ENCODE results near the gene MAML1.

Gene MAML1

DNA sequence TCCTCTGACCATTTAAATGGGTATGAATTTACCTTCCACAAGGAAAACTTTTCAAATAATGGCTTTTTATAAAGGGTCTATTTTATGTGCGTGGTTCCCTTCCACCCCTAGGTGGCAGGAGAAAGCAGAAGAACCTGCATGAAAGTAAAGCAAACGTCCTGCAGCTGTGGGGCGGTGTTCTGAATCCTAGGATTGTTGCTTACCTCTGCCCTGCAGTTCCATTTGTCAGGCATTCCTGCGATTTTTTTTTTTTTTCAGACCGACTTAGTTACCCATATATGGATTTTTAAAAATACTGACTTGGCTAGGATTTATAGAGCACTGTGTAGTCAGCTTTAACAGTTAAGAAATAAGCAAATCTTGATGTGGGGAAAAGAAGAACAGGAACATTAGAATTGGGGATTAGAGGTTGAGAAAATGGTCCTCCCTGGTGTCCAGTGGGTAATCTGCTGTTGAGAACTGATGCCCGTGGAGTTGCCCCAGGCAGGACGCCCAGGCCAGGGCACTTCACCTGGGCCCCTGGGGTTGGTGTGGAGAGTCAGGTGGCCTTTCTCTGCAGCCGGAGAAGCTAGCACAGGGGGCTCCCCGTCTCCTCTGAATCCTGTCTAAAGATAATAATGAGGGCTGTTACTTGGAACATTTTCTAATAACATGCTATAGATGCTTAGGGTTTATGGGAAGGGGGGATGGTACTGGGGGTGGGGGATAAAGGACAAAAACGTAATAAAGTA is 30.8 kb downstream of the MAML1 start:
- Histone ChIP-seq H3K9me3 (no peaks in the 10 kb centered on the region), H3K27me3 (no peaks in the 10 kb centered on the region), H3K4me3 (ENCODE audit: low read depth, low read length) (no peak overlapping the region), H3K4me1 (peaks cover 30% of the 10 kb centered on the region), H3K36me3 (peaks cover 26% of the 10 kb centered on the region)
- DNase-seq, result peak; percentile 69
- TF ChIP-seq, protein P1, sequence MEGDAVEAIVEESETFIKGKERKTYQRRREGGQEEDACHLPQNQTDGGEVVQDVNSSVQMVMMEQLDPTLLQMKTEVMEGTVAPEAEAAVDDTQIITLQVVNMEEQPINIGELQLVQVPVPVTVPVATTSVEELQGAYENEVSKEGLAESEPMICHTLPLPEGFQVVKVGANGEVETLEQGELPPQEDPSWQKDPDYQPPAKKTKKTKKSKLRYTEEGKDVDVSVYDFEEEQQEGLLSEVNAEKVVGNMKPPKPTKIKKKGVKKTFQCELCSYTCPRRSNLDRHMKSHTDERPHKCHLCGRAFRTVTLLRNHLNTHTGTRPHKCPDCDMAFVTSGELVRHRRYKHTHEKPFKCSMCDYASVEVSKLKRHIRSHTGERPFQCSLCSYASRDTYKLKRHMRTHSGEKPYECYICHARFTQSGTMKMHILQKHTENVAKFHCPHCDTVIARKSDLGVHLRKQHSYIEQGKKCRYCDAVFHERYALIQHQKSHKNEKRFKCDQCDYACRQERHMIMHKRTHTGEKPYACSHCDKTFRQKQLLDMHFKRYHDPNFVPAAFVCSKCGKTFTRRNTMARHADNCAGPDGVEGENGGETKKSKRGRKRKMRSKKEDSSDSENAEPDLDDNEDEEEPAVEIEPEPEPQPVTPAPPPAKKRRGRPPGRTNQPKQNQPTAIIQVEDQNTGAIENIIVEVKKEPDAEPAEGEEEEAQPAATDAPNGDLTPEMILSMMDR (IDR thresholded peaks at IDR 0.05; ENCODE audit: low read depth, low read length), result peak; percentile 90

DNA sequence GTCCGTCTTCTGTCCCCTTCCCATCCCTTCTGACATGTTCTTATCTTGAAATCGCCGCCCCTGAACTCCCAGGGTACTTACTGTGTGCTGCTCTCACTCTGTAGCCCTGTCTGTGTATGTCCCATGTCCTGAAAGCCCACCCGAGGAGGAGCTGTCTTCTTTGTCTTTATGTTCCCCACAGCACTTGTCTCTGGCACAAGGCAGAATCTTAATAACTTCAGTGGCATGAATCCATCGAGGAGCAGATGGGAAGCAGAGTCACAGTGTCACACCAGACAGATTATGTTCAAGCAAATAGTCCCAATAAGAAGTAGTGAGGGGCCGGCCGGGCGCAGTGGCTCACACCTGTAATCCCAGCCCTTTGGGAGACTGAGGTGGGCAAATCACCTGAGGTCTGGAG is 31.4 kb downstream of the MAML1 start:
- H3K4me1 ChIP-seq, result peaks cover 30% of the 10 kb centered on the region
- H3K36me3 ChIP-seq, result peaks cover 29% of the 10 kb centered on the region

DNA sequence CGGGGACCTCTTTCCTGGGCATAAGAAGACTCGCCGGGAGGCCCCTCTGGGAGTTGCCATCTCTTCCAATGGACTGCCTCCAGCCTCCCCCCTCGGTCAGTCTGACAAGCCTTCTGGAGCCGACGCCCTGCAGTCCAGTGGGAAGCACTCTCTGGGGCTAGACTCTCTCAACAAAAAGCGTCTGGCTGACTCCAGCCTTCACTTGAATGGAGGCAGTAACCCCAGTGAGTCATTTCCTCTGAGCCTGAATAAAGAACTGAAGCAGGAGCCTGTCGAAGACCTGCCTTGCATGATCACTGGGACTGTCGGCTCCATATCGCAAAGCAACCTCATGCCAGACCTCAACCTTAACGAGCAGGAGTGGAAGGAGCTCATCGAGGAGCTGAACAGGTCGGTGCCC is 32.8 kb downstream of the MAML1 start:
- DNase-seq, result peak; percentile 23
- H3K4me1 ChIP-seq, result peaks cover 23% of the 10 kb centered on the region

More for the DNA sequence above, 31.4 kb downstream of the MAML1 start:
- no peaks in the 10 kb centered on the region for H3K27me3 ChIP-seq
- TF ChIP-seq, protein P1 (IDR thresholded peaks at IDR 0.05; ENCODE audit: low read depth, low read length), result no peak
- DNase-seq, result no peak
- no peak overlapping the region for H3K4me3 ChIP-seq (ENCODE audit: low read depth, low read length)
- no peaks in the 10 kb centered on the region for H3K9me3 ChIP-seq

DNA sequence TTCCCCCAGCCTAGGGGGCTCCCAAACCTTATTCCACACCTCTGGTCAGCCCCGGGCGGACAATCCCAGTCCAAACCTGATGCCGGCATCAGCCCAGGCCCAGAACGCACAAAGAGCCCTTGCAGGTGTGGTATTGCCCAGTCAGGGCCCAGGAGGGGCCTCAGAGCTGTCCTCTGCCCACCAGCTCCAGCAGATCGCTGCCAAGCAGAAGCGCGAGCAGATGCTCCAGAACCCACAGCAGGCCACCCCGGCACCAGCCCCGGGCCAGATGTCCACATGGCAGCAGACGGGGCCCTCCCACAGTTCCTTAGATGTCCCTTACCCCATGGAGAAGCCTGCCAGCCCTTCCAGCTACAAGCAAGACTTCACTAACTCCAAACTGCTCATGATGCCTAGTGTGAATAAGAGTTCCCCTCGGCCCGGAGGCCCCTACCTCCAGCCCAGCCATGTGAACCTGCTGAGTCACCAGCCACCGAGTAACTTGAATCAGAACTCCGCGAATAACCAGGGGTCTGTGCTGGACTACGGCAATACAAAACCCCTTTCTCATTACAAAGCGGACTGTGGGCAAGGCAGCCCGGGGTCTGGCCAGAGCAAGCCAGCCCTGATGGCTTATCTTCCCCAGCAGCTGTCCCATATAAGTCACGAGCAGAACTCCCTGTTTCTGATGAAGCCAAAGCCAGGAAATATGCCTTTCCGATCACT is 33.6 kb downstream of the MAML1 start:
- H3K36me3 ChIP-seq, result peaks cover 50% of the 10 kb centered on the region
- H3K9me3 ChIP-seq, result no peaks in the 10 kb centered on the region
- TF ChIP-seq, protein P1 (IDR thresholded peaks at IDR 0.05; ENCODE audit: low read depth, low read length), result no peak
- H3K4me3 ChIP-seq (ENCODE audit: low read depth, low read length), result no peak overlapping the region
- H3K27me3 ChIP-seq, result no peaks in the 10 kb centered on the region
- peak; percentile 61 for DNase-seq
- peaks cover 23% of the 10 kb centered on the region for H3K4me1 ChIP-seq

More for the DNA sequence above, 32.8 kb downstream of the MAML1 start:
- H3K27me3 ChIP-seq, result no peaks in the 10 kb centered on the region
- H3K36me3 ChIP-seq, result peaks cover 42% of the 10 kb centered on the region
- H3K4me3 ChIP-seq (ENCODE audit: low read depth, low read length), result no peak overlapping the region
- H3K9me3 ChIP-seq, result no peaks in the 10 kb centered on the region
- TF ChIP-seq, protein P1 (IDR thresholded peaks at IDR 0.05; ENCODE audit: low read depth, low read length), result no peak

DNA sequence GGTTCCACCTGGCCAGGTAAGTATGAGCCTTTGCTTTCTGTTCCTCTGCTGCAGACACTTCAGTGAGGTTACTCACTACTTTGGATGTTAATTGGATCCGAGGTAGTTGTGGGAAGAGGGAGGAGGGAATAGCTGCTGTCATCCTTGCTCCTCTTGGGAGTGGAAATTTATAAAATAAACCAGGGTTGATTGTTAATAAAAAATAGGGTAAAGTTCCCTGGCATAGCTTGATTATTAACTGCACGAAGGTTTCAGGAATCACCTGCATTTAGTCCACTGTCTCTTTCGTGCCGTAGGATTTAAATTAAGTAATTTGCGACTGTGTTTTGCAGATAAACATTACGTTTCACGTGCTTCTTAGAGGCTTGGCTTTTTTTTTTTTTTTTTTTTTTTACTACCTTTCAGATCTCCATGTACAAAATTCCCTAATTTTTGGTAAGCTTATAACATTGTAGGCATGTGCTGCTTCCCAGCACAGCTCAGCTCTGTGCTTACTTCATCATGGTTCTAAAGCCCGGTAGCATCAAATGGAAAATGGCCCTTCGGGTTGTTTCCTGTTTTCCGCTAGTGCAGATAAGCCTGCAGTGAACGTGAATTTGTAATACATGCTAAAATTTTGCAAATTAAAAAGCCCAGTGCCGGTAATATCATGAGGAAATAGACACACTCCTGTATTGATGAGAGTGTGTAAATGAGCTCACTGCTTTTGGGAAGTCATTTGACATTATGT is 34.3 kb downstream of the MAML1 start:
- H3K4me3 ChIP-seq (ENCODE audit: low read depth, low read length), result no peak overlapping the region
- no peaks in the 10 kb centered on the region for H3K27me3 ChIP-seq
- peaks cover 23% of the 10 kb centered on the region for H3K4me1 ChIP-seq
- no peak for DNase-seq
- H3K9me3 ChIP-seq, result no peaks in the 10 kb centered on the region
- H3K36me3 ChIP-seq, result peaks cover 57% of the 10 kb centered on the region
- TF ChIP-seq, protein P1 (IDR thresholded peaks at IDR 0.05; ENCODE audit: low read depth, low read length), result no peak

Measured in BE2C (cell line).